Stimulated activated CD8-positive, alpha-beta memory T cell treated with anti-CD3 and anti-CD28 coated beads, Interleukin-7, amount 100 ng/mL, for 4 hours (primary cell): ENCODE data around the gene TLR2.

Experiments used
- DNase-seq, 2 donors: peaks; one replicate each; pipeline ENCODE4 v3.0.0-alpha.2; 2020; ENCODE audit warnings: low read depth in 2 of 2

Gene TLR2, protein sequence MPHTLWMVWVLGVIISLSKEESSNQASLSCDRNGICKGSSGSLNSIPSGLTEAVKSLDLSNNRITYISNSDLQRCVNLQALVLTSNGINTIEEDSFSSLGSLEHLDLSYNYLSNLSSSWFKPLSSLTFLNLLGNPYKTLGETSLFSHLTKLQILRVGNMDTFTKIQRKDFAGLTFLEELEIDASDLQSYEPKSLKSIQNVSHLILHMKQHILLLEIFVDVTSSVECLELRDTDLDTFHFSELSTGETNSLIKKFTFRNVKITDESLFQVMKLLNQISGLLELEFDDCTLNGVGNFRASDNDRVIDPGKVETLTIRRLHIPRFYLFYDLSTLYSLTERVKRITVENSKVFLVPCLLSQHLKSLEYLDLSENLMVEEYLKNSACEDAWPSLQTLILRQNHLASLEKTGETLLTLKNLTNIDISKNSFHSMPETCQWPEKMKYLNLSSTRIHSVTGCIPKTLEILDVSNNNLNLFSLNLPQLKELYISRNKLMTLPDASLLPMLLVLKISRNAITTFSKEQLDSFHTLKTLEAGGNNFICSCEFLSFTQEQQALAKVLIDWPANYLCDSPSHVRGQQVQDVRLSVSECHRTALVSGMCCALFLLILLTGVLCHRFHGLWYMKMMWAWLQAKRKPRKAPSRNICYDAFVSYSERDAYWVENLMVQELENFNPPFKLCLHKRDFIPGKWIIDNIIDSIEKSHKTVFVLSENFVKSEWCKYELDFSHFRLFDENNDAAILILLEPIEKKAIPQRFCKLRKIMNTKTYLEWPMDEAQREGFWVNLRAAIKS

DNA sequence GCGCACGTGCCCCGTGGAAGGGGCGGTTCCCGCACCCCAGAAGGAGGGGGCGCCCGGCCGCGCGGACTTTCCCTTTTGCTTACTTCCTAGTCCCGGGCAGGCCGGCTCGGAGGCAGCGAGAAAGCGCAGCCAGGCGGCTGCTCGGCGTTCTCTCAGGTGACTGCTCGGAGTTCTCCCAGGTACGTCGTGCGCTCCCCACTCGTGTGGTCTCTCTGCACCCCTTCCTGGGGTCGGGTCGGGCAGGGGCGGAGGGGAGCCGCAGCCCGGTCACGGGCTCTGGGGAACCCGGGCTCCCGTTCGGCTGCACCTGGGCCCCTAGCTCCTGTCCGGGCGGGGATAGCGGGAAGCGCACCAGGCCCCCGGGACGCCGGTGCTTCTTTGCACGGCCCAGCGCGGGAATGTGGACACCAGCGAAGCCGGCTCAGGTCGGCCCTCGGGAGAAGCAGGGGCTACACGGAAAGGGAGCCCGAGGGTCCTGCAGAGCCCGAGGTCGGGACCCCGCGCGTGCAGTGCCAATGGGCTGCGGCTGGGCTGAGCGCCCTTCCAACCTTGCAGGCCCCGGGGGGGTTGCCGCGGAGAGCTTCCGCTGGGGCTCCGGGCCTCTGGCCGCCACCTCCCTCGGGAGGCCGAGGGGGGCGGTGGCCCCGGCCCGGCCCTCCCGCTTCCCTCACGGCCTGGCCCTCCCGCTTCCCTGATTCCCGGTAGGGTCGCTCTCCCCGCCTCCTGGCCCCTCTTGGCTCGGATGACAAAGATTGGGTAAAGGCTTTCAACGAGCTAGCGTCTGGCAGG lies at the start of gene TLR2:
TLR2 (plus strand) TSS at position 99 of the 789 bp plus-strand sequence. CDS start 18,628 bp downstream, outside the sequence.
- DNase-seq, result peak; percentile 37 to 60

DNA sequence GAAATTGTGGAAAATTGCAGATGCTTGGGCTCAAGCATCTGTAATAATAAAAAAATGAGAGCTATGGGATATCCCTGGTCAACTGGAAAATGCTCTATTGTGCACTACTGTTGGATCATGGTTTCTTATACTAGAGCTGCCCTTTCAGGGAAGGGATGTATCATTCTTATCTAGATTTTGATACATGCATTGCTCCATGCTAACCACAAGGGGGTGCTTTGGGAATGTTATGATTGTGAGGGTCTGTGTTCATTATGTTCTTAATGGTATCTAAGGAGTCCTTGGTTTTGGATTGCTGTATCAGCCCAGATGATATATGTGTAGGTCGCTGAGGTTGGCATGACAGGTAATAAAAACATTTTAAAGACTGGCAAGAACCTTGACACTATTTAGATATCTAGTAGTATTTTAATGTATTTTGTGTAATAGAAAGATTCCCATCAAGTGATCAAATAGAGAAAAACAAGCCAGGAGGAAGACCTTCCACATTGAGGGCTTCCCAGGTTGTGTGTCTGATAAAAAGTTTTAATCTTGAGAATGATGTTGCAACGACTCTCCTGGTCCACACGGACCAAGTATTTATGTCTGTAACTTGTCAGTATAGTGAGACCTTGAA lies 49.2 kb upstream of the TLR2 start:
- DNase-seq, result no peak

DNA sequence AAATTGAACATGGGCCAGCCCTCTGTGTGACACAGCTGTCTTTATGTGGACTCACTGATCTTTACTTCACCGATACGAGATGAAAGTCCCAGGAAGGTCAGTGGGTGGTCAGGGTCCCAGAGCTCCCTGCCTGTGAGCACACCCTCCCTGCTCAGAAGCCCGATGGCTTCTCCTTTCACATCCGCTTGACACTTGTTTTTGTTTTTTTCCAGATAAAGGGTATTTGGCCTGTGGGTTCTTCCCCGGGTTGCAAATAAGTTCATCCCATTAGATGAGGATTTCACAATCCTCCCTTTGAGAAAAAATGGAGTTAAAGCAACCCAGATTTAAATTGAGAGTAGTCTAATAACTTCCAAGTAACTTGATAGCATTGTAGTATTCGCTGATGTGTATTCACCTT lies 48.2 kb upstream of the TLR2 start:
- no peak for DNase-seq

DNA sequence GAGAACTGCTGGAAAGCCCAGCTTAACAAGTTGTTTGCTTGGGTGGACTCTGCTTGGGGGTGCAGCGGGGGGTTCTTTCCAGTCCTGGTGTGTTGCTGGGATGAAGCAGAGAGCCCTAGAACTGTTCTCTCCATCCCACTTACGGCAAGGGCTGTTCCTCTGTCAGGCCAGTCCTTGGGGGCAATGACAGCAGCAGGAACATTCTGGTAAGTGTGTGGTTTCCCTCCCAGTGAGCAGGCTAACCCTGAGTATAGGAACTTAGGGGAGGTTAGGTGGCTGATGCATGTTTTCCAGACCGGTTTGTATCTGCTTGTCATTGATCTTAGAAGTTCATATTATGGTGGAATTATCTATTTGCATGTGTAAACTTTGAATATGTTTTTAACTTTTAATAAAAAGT lies 46.9 kb upstream of the TLR2 start:
- DNase-seq, result no peak

DNA sequence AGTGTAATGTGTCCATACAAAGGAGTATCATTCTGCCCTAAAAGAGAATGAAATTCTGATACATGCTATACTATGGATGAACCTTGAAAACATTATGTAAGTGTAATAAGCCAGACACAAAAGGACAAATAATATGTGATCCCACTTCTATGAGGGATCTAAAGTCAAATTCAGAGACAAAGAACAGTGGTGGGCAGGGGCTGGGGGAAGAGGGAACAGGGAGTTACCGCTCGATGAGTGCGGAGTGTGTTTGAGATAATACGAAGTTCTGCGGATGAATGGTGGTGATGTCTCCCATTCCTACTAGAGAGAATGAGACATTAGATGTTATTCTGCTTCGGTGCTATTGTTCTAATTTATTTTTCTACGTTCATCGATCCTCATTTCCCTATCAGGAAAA lies 46.1 kb upstream of the TLR2 start:
- DNase-seq, result no peak

DNA sequence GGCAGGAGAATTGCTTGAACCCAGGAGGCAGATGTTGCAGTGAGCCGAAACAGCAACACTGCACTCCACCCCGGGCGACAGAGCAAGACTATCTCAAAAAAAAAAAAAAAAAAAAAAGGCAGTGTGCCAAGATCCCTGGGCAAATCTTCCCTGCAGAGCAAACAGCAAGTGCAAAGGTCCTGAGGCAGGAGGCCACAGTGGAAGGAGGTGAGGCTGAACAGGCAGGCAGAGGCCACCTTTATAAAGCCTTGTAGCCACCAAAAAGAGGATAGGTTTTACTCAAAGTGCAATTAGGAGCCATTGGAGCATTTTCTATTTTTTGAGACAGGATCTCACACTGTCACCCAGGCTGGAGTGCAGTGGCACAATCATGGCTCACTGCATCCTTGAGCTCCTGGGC lies 45.1 kb upstream of the TLR2 start:
- DNase-seq, result no peak

DNA sequence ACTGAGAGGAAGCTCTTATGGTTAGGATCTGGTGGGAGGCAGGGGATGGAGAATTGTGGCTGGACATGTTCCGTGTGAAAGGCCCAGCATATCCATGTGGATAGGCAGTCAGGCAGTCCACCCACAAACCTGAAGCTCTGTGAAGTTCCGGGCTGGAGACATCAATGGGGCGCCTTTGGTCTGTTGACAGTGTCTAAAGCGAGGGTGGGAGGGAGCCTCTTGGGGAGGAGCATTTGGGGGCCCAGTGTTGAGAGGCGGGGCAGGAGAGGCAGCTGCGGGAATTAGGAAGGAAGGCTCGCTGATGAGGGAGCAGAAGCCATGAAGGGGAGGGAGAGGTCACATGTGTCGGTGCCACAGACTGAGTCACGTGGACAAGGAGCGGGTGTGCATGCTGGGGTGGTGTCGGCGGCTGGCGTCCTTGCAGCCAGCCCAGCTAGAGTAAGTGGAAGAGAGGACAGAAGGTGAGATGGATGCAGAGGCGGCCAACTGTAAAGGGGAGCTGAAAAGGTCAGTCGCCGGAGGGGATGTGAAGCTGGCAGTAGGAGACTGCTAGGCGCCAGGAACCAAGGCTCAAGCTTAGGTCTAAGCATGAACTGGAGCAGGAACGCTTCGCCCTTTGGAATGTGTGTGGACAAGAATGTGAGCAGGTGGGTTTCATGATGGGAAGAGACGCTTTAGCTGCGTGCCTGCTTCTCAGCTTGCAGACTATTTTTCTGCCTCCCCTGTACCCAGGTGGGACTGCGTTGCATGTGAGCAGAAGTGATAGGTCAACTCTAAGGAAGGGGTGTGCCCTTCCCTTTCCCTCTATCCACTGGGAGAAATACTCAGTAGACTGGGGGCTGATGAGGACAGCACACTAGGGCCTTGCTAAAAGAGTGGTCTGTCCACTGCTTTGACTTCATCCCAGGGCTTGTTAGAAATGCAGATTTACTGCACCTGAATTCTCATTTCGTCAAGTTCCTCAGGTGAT lies 44.0 kb upstream of the TLR2 start:
- no peak for DNase-seq

DNA sequence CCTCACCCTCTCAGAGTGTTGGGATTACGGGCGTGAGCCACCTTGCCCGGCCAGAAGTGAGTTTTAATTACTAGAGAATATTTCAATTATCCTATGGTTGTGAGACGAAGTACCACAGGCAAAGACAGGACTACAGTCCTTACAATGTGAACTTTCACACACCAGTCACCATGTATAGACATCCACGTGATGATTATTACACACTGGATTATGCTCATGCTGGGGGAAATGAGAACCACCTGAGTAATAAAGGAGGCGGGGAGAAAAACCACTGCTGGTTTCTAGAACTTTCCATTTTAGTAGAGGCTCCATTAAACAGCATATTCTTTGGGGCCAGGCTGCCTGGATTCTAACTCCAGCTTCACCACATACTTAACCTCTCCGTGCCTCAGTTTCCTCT lies 42.5 kb upstream of the TLR2 start:
- no peak for DNase-seq

DNA sequence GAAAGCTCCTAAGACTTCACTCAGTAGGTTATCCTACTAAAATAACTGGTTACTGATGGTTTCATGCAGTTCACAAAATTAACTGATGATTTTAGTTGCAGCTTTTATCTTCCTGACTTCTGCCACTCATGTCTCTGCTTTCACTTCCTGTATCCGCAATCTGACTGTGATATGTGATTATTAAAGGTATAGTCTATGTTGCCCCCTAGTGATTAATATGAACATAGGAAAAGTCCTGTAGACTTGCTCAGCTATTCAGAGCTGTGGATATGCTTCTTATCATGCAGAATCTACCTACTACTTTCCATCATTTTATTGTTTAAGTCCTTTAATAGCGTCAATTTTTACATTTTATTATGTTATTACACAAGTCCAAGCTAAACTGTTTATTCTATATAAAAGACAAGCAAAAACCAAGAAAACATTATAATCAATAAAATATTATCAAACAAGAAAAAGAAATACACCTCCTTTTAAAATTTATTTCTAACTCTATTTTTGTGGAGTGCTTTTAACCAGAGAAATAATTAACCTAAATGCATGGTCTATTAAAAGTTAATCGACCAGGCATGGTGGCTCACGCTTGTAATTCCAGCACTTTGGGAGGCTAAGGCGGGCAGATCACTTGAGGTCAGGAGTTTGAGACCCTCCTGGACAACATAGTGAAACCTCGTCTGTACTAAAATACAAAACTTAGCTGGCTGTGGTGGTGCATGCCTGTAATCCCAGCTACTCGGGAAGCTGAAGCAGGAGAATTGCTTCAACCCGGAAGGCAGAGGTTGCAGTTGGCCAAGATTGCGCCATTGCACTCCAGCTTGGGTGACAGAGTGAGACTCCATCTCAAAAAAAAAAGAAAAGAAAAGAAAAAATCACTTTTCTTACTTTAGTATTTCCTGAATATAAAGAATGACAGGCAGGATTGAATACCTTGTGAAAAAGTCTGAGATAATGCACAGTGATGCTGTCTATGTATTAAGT lies 40.4 kb upstream of the TLR2 start:
- DNase-seq, result no peak

DNA sequence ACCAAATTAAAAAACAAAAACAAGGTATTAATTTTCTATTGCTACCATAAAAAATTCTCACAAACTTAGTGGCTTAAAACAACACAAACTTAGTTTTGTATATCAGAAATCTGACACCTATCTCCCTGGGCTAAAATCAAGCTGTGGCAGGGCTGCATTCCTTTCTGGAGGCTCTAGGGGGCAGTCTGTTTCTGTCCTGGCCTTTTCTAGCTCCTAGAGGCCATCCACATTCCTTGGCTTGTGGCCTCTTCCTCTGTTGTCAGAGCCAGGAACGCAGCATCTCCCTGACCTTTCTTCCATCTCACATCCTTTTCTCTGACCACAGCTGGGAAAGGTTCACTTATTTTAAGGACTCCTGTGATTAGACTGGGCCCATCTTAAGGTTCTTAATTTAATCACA lies 38.9 kb upstream of the TLR2 start:
- DNase-seq, result no peak

DNA sequence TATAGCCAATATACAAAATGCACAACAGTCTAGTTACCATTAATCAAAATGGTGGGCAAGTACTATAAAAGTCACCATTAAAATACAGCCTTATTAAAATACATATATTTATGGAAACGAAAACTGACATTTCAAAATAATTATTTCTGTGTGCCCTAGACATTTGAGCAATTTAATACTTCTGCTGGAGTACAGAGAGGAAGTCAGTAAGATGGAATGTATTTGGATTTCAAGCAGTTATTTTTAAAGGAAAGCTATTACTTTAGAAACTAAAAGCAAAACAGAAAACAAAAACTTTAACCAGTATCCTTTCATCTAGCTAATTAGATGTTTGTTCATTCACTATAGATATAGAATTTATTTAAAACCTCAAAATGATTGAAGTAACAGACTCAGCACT lies 37.8 kb upstream of the TLR2 start:
- DNase-seq, result no peak

DNA sequence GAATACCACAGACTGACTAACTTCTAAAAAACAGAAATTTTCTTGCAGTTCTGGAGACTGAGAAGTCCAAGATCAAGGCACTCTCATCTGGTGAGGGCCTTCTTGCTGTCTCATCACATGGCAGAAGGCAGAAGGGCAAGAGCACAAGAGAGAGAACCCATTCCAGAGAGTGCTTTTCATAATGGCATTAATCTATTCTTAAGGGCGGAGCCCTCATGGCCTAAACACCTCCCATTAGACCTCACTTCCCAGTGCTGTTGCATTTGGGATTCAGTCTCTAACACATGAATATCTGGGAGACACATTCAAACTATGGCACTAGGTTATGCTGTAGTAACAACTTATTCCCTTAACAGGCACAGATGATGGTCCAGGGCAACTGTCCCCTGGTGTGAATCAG lies 37.1 kb upstream of the TLR2 start:
- DNase-seq, result no peak

DNA sequence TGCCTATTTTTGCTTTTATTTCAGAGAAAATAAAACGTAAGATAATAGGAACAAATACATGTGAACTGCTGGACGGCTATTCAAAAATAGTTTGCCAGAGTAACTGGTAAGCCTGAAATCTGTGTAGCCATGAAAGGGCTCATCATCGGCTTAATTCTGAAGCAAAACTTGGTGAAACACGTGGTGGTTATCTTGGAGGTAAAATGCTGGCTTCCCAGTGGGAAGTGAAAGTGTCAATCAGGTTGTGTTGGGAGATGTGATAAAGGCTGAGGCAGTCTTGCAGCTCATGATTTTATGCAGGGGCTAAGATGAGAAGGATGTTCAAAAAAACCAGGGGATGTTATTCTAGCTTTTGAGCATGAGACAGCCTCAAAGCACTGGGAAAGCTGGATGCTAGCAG lies 36.1 kb upstream of the TLR2 start:
- no peak for DNase-seq

DNA sequence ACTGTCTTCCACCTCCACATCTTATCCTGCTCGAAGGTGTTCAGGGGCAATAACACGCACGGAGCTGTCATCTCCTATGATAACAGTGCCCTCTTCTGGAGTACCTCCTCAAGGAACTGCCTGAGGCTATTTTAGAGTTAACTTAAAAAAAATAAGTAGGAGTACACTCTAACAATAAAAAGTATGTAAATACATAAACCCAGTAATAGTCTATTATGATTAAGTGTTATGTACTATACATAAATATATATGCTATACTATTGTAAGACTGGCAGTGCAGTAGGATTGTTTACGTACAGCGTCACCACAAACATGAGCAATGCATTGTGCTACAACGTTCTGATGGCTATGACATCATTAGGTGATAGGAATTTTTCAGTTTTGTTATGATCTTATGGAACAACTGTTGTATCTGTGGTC lies 34.5 kb upstream of the TLR2 start:
- DNase-seq, result no peak

DNA sequence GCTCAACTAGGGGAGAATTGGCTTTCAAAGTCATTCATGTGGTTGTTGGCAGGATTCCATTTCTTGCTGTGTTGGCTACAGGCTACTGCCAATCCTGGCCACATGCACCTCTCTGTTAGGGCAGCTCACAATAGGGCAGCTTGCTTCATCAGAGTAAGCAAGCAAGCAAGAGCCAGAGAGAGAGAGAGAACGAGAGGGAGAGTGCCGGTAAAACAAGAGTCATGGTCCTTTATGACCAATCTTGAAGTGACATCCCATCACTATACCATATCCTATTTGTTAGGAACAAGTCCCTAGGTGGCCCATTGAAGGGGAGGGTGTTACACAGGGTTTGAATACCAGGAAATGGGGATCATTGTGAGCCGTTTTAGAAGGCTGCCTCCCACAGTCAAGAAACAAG lies 33.0 kb upstream of the TLR2 start:
- DNase-seq, result no peak

DNA sequence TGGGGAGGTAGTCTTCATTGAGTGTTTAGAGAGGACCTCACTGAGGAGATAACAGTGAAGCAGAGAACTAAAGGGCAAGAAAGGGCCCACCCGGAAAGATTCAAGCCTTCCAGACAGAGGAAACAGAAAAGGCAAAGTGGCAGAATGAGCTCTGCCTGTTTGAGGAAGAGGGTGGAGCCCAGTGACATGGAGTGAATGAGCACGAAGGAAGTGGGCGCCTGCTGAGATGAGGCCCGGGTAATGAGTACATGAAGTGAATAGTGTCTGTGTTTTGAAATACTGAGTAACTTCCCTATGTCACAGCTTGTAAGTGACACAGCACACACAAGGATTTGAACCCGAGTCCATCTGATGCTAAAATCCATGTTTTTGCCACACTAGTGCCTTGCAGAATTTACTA lies 32.5 kb upstream of the TLR2 start:
- DNase-seq, result peak; percentile 20 to 26

DNA sequence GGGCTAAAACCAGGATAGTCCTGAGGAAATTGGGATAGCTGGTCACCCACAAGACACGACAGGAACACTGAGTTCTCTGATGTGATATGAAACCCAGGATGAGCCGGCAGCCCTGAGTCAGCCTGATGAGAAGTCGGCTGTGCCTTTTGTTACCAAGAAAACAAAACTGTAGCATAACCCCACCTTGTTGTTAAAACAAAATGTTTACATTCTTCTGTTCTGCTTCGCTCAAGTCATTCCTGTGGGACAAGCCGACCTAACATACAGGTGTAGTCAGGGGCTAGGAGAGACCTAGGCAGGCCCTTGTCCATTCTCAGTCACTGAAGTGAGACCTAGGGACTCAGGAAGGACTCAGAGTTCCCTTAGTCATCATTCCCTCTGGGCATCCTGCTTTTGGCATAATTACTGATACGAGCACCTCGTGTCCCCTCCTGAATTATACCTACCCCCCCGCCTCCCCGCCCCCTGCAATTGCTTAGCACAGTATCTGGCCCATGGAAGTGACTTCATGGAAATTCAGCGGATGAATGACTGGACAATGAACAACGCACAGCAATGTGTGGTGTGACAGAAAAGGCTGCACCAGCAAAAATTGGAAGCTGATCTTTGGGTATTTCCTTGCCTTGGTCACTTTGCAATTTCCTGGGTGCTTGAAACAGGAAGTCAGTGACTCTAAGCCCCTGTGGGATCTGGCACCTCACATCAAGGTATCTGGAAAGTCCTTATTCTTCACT lies 31.9 kb upstream of the TLR2 start:
- DNase-seq, result no peak

DNA sequence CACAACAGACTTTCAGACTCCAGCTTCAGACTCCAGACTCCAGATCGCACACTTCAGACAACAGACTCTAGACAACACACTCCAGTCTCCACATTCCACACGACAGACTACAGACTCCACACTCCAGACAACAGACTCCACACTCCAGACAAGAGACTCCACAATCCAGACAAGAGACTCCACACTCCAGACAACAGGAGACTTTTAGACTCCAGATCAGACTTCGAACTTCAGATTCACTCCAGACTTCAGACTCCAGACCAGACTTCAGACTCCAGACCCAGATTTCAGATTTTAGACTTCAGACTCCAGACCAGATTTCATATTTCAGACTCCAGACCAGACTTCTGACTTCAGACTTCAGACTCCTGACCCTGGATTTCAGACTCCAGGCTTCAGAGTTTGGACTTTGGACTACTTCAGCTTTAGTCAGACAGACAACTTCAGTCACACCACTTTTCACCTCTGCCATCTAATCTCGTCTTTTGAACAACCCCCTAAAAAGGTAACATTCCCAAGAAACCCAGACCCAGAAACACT lies 29.0 kb upstream of the TLR2 start:
- DNase-seq, result no peak

DNA sequence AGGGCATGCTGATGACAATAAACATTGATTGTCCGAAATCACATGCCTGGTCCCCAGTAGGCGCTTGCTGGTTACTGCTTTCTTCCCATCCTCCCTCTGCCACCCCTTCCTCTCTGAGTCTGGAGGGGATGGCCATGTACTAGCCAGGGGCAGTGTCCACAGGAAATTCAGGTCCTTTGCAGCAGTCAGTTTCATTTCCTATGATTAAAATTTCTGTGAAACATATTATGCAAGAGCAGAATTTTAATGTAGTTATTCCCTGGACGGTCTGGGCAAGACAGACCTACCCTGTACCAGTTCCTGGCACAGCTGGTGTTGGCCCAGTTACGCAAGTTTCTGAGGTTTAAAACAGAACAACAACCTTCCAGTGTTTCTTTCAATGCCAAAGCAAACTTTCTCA lies 28.2 kb upstream of the TLR2 start:
- no peak for DNase-seq
